Smooth muscle cell (in vitro differentiated cells): ENCODE data around the gene KLF13. TPM values are rescaled to one million over a fixed set of nuclear protein-coding genes. Genes with fewer than 3 reads are reported as not detected.

Experiments
- DNase-seq: peaks from one replicate; lab custom pipeline; 2025; ENCODE audit not compliant: unreplicated experiment; lab: John Stamatoyannopoulos, UW
- H2AFZ ChIP-seq: fragments of 200-600 bp; sonication (generic); 2 replicates; pipeline ENCODE4 v1.6.0; 2016; ENCODE audit warnings: antibody characterized with exemption, low read depth, mild to moderate bottlenecking
- H3F3A ChIP-seq: fragments of 200-600 bp; sonication (generic); 2 replicates; pipeline ENCODE4 v1.6.0; 2017; ENCODE audit warnings: antibody characterized with exemption, low read depth
- H3K27ac ChIP-seq: fragments of 200-600 bp; sonication (generic); 2 replicates; pipeline ENCODE4 v1.5.1; 2016; ENCODE audit warnings: low read depth, mild to moderate bottlenecking
- H3K27me3 ChIP-seq: fragments of 200-600 bp; sonication (generic); 2 replicates; pipeline ENCODE4 v1.6.1; 2016; ENCODE audit warnings: low read depth, mild to moderate bottlenecking
- H3K36me3 ChIP-seq: fragments of 200-600 bp; sonication (generic); 2 replicates; pipeline ENCODE4 v1.5.1; 2016; ENCODE audit warnings: low read depth
- H3K4me1 ChIP-seq: fragments of 200-600 bp; sonication (generic); 2 replicates; pipeline ENCODE4 v1.5.1; 2016; ENCODE audit warnings: low read depth
- H3K4me2 ChIP-seq: fragments of 200-600 bp; sonication (generic); 2 replicates; pipeline ENCODE4 v1.6.0; 2016; ENCODE audit warnings: mild to moderate bottlenecking
- H3K4me3 ChIP-seq: fragments of 200-600 bp; sonication (generic); 2 replicates; pipeline ENCODE4 v1.5.1; 2016; ENCODE audit warnings: mild to moderate bottlenecking
- H3K79me2 ChIP-seq: fragments of 200-600 bp; sonication (generic); 2 replicates; pipeline ENCODE4 v1.6.0; 2016; ENCODE audit warnings: low read depth, mild to moderate bottlenecking
- H3K9ac ChIP-seq: fragments of 200-600 bp; sonication (generic); 2 replicates; pipeline ENCODE4 v1.6.0; 2016; ENCODE audit warnings: low read depth
- H3K9me3 ChIP-seq: fragments of 200-600 bp; sonication (generic); replicated peaks from 2 replicates; pipeline ENCODE4 v1.5.1; 2016; ENCODE audit warnings: low read depth
- H4K20me1 ChIP-seq: fragments of 200-600 bp; sonication (generic); 2 replicates; pipeline ENCODE4 v1.6.0; 2016; ENCODE audit warnings: low read depth
- WGBS: methylation state at CpG from one replicate; pipeline ENCODE4 v1.1.7; 2016; ENCODE audit warnings: low lambda C conversion rate; 5-methylcytosine and 5-hydroxymethylcytosine counted together
- polyA plus RNA-seq: library from polyadenylated mRNA; unstranded; fragments of >200 nt; fragmentation: Nextera tagmentation; extraction: Ambion mirVana; gene quantifications from 2 replicates; pipeline ENCODE4 v1.2.1, GENCODE V29; 2016
- total RNA-seq: library from RNA; depleted of rRNA; stranded (reverse); fragments of >200 nt; gene quantifications from 2 replicates; pipeline ENCODE4 v1.2.3, GENCODE V29; 2014
- TF ChIP-seq, protein P1 (sequence below): fragments of 200-600 bp; sonication (generic); IDR thresholded peaks from 2 replicates; pipeline ENCODE4 v1.5.1; 2017; ENCODE audit warnings: borderline replicate concordance, mild to moderate bottlenecking, antibody characterized with exemption; ENCODE audit not compliant: insufficient read depth, poor library complexity, severe bottlenecking

Gene KLF13
- total and polyA plus RNA-seq, 2 experiments from 2014 or later = 42.1 to 74.2 TPM

DNA sequence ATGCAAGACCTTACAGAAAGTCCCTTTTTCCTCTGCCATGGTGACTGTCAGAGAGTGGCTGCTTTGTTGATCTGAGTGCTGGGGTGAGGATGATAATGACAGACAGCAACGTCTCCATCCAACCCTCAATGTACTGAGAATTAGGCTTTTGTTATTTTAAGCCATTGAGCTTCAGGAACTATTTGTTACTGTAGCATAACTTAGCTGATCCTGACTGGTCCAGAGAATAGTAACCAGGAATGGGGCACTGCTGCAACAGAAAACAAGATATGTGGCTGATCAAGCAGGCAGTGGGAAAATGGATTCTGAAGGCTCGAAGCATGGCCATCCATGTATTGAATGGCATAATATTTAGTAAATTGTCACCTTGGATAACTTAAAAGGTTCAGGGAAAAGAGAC, 5.2 kb upstream of the KLF13 start:
- Histone ChIP-seq H3K4me2 (no peak overlapping the region), H3F3A (no peaks in the 10 kb centered on the region), H3K4me1 (peaks cover 8% of the 10 kb centered on the region), H2AFZ (no peak overlapping the region), H3K4me3 (no peak overlapping the region), H3K27ac (no peak overlapping the region), H4K20me1 (no peaks in the 10 kb centered on the region), H3K36me3 (no peaks in the 10 kb centered on the region), H3K9me3 (peaks cover 3% of the 10 kb centered on the region), H3K79me2 (no peaks in the 10 kb centered on the region), H3K27me3 (no peaks in the 10 kb centered on the region), H3K9ac (no peak overlapping the region)
- no peak for DNase-seq
- TF ChIP-seq, protein P1, sequence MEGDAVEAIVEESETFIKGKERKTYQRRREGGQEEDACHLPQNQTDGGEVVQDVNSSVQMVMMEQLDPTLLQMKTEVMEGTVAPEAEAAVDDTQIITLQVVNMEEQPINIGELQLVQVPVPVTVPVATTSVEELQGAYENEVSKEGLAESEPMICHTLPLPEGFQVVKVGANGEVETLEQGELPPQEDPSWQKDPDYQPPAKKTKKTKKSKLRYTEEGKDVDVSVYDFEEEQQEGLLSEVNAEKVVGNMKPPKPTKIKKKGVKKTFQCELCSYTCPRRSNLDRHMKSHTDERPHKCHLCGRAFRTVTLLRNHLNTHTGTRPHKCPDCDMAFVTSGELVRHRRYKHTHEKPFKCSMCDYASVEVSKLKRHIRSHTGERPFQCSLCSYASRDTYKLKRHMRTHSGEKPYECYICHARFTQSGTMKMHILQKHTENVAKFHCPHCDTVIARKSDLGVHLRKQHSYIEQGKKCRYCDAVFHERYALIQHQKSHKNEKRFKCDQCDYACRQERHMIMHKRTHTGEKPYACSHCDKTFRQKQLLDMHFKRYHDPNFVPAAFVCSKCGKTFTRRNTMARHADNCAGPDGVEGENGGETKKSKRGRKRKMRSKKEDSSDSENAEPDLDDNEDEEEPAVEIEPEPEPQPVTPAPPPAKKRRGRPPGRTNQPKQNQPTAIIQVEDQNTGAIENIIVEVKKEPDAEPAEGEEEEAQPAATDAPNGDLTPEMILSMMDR = no peak
- WGBS = 98% methylated on average over 2 of the region's 2 CpGs

GRCh38 chr15:31322504-31322903, 4.1 kb upstream of the KLF13 start:
- no peak for DNase-seq
- no peak overlapping the region for H3K9ac ChIP-seq
- peaks cover 3% of the 10 kb centered on the region for H3K9me3 ChIP-seq
- no peaks in the 10 kb centered on the region for H3F3A ChIP-seq
- no peak overlapping the region for H3K4me2 ChIP-seq
- WGBS = 79% methylated on average over 6 of the region's 6 CpGs
- no peaks in the 10 kb centered on the region for H4K20me1 ChIP-seq
- no peaks in the 10 kb centered on the region for H3K36me3 ChIP-seq
- H2AFZ ChIP-seq = no peak overlapping the region
- no peaks in the 10 kb centered on the region for H3K79me2 ChIP-seq
- H3K27ac ChIP-seq = no peak overlapping the region
- H3K27me3 ChIP-seq = no peaks in the 10 kb centered on the region
- H3K4me1 ChIP-seq = peaks cover 8% of the 10 kb centered on the region
- no peak overlapping the region for H3K4me3 ChIP-seq
- TF ChIP-seq, protein P1 = no peak

GRCh38 chr15:31323627-31324026, 3.0 kb upstream of the KLF13 start:
- Histone ChIP-seq H3F3A (no peaks in the 10 kb centered on the region), H3K9ac (no peak overlapping the region), H3K79me2 (peaks cover 7% of the 10 kb centered on the region), H3K4me1 (peaks cover 10% of the 10 kb centered on the region), H3K27ac (no peak overlapping the region), H3K36me3 (no peaks in the 10 kb centered on the region), H2AFZ (no peak overlapping the region), H3K27me3 (no peaks in the 10 kb centered on the region), H4K20me1 (peaks cover 7% of the 10 kb centered on the region), H3K9me3 (peaks cover 3% of the 10 kb centered on the region), H3K4me2 (no peak overlapping the region), H3K4me3 (no peak overlapping the region)
- DNase-seq = no peak
- WGBS = 90% methylated on average over 3 of the region's 3 CpGs
- TF ChIP-seq, protein P1 = no peak

- WGBS = 78% methylated on average over 5 of the region's 5 CpGs
- no peak for DNase-seq
- TF ChIP-seq, protein P1 = no peak
Observed at GRCh38 chr15:31324186-31324585, 2.4 kb upstream of the KLF13 start.

More at GRCh38 chr15:31324186-31324585, 2.4 kb upstream of the KLF13 start:
- H3K27ac ChIP-seq = no peak overlapping the region
- H4K20me1 ChIP-seq = peaks cover 13% of the 10 kb centered on the region
- no peaks in the 10 kb centered on the region for H3K36me3 ChIP-seq
- H3K4me1 ChIP-seq = peaks cover 15% of the 10 kb centered on the region
- H3K79me2 ChIP-seq = peaks cover 12% of the 10 kb centered on the region
- no peak overlapping the region for H2AFZ ChIP-seq
- no peak overlapping the region for H3K9ac ChIP-seq
- no peak overlapping the region for H3K4me2 ChIP-seq
- H3K9me3 ChIP-seq = peaks cover 3% of the 10 kb centered on the region
- H3K4me3 ChIP-seq = no peak overlapping the region
- H3K27me3 ChIP-seq = no peaks in the 10 kb centered on the region
- no peaks in the 10 kb centered on the region for H3F3A ChIP-seq
